Activated CD8-positive, alpha-beta memory T cell treated with anti-CD3 and anti-CD28 coated beads for 1 hour (primary cell): Measurements from ENCODE around the gene GPC6.

ENCODE experiments used
- DNase-seq, 2 donors: peaks; one replicate each; pipeline ENCODE4 v3.0.0-alpha.2; 2020; ENCODE audit warnings: low read depth in 1 of 2; ENCODE audit errors: extremely low read depth in 1 of 2

Gene GPC6

GRCh38 chr13:94359875-94360274 is 1133.3 kb downstream of the GPC6 start:
- DNase-seq = no peak

- peak in 1 of 2 donors; percentile 24 for DNase-seq
Measured at GRCh38 chr13:94362411-94362909, 1135.9 kb downstream of the GPC6 start.

- no peak for DNase-seq
Measured at GRCh38 chr13:94366677-94367076, 1140.1 kb downstream of the GPC6 start.

GRCh38 chr13:94369972-94370436 is 1143.4 kb downstream of the GPC6 start:
- no peak for DNase-seq

GRCh38 chr13:94371855-94372254 is 1145.2 kb downstream of the GPC6 start:
- DNase-seq = no peak

GRCh38 chr13:94382517-94382916 is 1155.9 kb downstream of the GPC6 start:
- no peak for DNase-seq

GRCh38 chr13:94382960-94383359 is 1156.4 kb downstream of the GPC6 start:
- no peak for DNase-seq

GRCh38 chr13:94384231-94384905 is 1157.8 kb downstream of the GPC6 start:
- DNase-seq = no peak

GRCh38 chr13:94387047-94387446 is 1160.4 kb downstream of the GPC6 start:
- no peak for DNase-seq

GRCh38 chr13:94389604-94390351 is 1163.2 kb downstream of the GPC6 start:
- no peak for DNase-seq

GRCh38 chr13:94390881-94391280 is 1164.3 kb downstream of the GPC6 start:
- no peak for DNase-seq

GRCh38 chr13:94394723-94395122 is 1168.1 kb downstream of the GPC6 start:
- DNase-seq = no peak

- DNase-seq = no peak
Measured at GRCh38 chr13:94395860-94396259, 1169.3 kb downstream of the GPC6 start.

GRCh38 chr13:94399812-94400211 is 1173.2 kb downstream of the GPC6 start:
- DNase-seq = no peak

- DNase-seq = no peak
Measured at GRCh38 chr13:94400874-94401273, 1174.3 kb downstream of the GPC6 start.

- DNase-seq = no peak
Measured at GRCh38 chr13:94408314-94409036, 1181.9 kb downstream of the GPC6 start.

GRCh38 chr13:94411747-94412146 is 1185.1 kb downstream of the GPC6 start:
- no peak for DNase-seq

- no peak for DNase-seq
Measured at GRCh38 chr13:94412870-94413597, 1186.4 kb downstream of the GPC6 start.

- no peak for DNase-seq
Measured at GRCh38 chr13:94413598-94413944, 1187.0 kb downstream of the GPC6 start.

GRCh38 chr13:94414141-94414540 is 1187.5 kb downstream of the GPC6 start:
- DNase-seq = no peak

- no peak for DNase-seq
Measured at GRCh38 chr13:94414708-94415107, 1188.1 kb downstream of the GPC6 start.
